Endothelial cell (in vitro differentiated cells): ENCODE data around the gene JCAD. TPM values are rescaled to one million over a fixed set of nuclear protein-coding genes. Genes with fewer than 3 reads are reported as not detected.
A peak's percentile ranks its signal among the peaks of the same experiment; 100 is the strongest.

Experiments used
- DNase-seq: peaks from one replicate; pipeline ENCODE4 v3.0.0; 2021; ENCODE audit warnings: low spot score
- H3K27ac Mint-ChIP-seq: one replicate; pipeline ENCODE4 v1.8.0; 2021; ENCODE audit warnings: mixed read lengths, inconsistent platforms; ENCODE audit not compliant: unreplicated experiment
- H3K27me3 Mint-ChIP-seq: one replicate; pipeline ENCODE4 v1.8.0; 2021; ENCODE audit warnings: mild to moderate bottlenecking, moderate library complexity, mixed read lengths, inconsistent platforms; ENCODE audit not compliant: unreplicated experiment
- H3K36me3 Mint-ChIP-seq: one replicate; pipeline ENCODE4 v1.8.0; 2021; ENCODE audit warnings: mild to moderate bottlenecking, low read depth, mixed read lengths, inconsistent platforms; ENCODE audit not compliant: unreplicated experiment
- H3K4me1 Mint-ChIP-seq: one replicate; pipeline ENCODE4 v1.8.0; 2021; ENCODE audit warnings: mild to moderate bottlenecking, mixed read lengths, inconsistent platforms; ENCODE audit not compliant: unreplicated experiment
- H3K4me3 Mint-ChIP-seq: one replicate; pipeline ENCODE4 v1.8.0; 2021; ENCODE audit warnings: mild to moderate bottlenecking, mixed read lengths, inconsistent platforms; ENCODE audit not compliant: unreplicated experiment
- H3K9me3 Mint-ChIP-seq: one replicate; pipeline ENCODE4 v1.8.0; 2021; ENCODE audit warnings: mixed read lengths, inconsistent platforms; ENCODE audit not compliant: unreplicated experiment
- CTCF ChIP-seq: fragments of 200-600 bp; sonication (generic); IDR thresholded peaks from one replicate; pipeline ENCODE4 v1.5.0; 2021; ENCODE audit warnings: antibody characterized with exemption; ENCODE audit not compliant: unreplicated experiment
- total RNA-seq: library from RNA; stranded (reverse); fragmentation: NEBNext Ultra II Directional; extraction: Animal tissue kit (Norgen Biotek cat#: 25700); gene quantifications from one replicate; pipeline ENCODE4 v1.2.1, GENCODE V29; 2021; ENCODE audit not compliant: unreplicated experiment

JCAD gene
- total RNA-seq, 1 donor from 2014 or later = 234 TPM

GRCh38 chr10:30038781-30039536, 20.4 kb downstream of the JCAD start:
- Mint-ChIP-seq H3K27me3 (peaks cover 32% of the 10 kb centered on the region), H3K27ac (peak overlapping the region; percentile 67), H3K36me3 (peaks cover 83% of the 10 kb centered on the region), H3K4me1 (peaks cover 82% of the 10 kb centered on the region), H3K9me3 (no peaks in the 10 kb centered on the region), H3K4me3 (peak overlapping the region; percentile 63)
- no peak for TF ChIP-seq CTCF
- no peak for DNase-seq

- Mint-ChIP-seq H3K4me1 (peaks cover 78% of the 10 kb centered on the region), H3K36me3 (peaks cover 81% of the 10 kb centered on the region), H3K27ac (peak overlapping the region; percentile 74), H3K4me3 (peak overlapping the region; percentile 82), H3K27me3 (peaks cover 32% of the 10 kb centered on the region), H3K9me3 (no peaks in the 10 kb centered on the region)
- no peak for TF ChIP-seq CTCF
- no peak for DNase-seq
Observed at GRCh38 chr10:30037620-30038336, 21.6 kb downstream of the JCAD start.

GRCh38 chr10:30036811-30037210, 22.6 kb downstream of the JCAD start:
- Mint-ChIP-seq H3K27me3 (peaks cover 28% of the 10 kb centered on the region), H3K36me3 (peaks cover 75% of the 10 kb centered on the region), H3K4me3 (peak overlapping the region; percentile 25), H3K27ac (peak overlapping the region; percentile 74), H3K9me3 (no peaks in the 10 kb centered on the region), H3K4me1 (peaks cover 77% of the 10 kb centered on the region)
- TF ChIP-seq CTCF = no peak
- DNase-seq = no peak

GRCh38 chr10:30036341-30036740, 23.0 kb downstream of the JCAD start:
- Mint-ChIP-seq H3K4me3 (peak overlapping the region; percentile 25), H3K4me1 (peaks cover 72% of the 10 kb centered on the region), H3K9me3 (no peaks in the 10 kb centered on the region), H3K36me3 (peaks cover 71% of the 10 kb centered on the region), H3K27me3 (peaks cover 27% of the 10 kb centered on the region), H3K27ac (no peak overlapping the region)
- DNase-seq = no peak
- TF ChIP-seq CTCF = no peak
